GM19043 (cell line): ENCODE measurements around the gene SPSB1.

ENCODE experiments used
- ATAC-seq: cut with Tn5 transposase; IDR thresholded peaks from one replicate; pipeline ENCODE4 v1.9.1; 2021; ENCODE audit warnings: low read depth; ENCODE audit not compliant: unreplicated experiment

Gene SPSB1

DNA sequence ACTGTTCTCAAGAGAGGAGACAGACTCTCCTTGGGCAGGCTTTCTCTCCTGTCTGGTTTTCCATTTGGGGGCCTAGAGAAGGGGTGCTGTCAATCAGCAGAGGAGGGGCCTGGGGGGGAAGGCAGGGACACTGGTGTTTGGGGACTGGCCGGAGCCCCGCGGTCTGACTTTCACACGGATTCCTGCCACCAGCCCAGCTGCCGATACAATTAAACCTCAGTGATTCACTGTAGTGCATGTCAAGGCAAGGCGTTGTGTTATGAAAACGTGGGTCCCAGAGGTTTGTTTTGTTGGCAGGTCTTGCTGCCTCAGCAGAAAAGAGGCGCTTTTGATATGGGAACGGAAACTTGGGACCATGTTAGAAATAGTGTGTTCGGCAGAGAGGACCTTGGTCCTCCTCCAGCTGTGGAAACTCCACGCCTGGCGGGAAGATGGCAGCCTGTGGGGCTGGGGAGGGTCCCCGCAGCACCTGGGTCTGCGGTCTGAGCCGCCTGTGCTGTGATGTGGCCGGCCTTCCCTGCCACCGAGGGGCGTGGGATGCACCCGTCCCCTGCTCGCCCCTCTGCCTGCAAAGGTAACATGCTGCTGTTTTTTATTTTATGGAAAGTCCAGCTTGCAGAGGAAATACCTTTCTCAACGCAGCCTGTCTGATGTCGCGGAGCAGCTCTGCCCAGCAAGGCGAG lies 47.6 kb downstream of the SPSB1 start:
- ATAC-seq = no peak

- ATAC-seq = no peak
These were observed 48.2 kb downstream of the SPSB1 start for GRCh38 chr1:9340864-9341263.

- ATAC-seq = no peak
These were observed 48.7 kb downstream of the SPSB1 start for GRCh38 chr1:9341301-9341845.

DNA sequence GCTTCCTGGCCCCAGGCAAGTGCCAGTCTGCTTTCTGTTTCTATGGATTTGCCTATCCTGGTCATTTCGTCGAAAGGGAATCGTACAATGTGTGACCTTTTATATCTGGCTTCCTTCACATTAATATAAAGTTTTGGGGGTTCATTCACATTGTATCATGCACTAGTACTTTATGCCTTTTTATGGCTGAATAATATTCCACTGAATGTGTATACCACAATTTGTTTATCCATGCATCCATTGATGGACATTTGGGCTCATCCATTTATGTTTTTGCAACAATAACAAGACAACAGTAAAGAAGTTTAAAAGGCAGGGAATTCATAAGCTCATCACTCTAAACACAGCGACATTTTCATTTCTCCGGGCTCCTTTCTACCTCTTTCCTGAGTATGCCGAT lies 50.6 kb downstream of the SPSB1 start:
- ATAC-seq = no peak

- ATAC-seq = no peak
These were observed 51.9 kb downstream of the SPSB1 start for GRCh38 chr1:9344426-9345200.

DNA sequence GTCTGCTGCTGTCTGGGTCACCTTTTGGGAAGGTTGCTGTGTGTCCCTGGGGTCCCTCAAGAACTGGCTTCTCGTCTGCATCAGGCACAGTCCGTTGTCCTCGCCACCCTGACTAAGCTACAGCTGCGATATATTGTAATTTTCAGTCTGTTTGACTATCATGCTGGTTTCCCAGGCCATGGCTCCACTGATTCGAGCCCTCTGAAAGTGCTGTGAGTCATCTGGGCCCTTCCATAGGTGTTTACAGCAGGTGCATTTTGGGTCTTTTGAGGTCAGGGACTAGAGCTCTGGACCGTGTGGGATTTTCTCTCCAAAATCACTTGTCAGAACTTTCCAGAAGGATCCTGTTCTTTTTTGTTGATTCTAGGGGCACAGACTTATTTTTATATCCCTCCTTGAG lies 52.8 kb downstream of the SPSB1 start:
- no peak for ATAC-seq

- no peak for ATAC-seq
These were observed 53.2 kb downstream of the SPSB1 start for GRCh38 chr1:9345922-9346321.

DNA sequence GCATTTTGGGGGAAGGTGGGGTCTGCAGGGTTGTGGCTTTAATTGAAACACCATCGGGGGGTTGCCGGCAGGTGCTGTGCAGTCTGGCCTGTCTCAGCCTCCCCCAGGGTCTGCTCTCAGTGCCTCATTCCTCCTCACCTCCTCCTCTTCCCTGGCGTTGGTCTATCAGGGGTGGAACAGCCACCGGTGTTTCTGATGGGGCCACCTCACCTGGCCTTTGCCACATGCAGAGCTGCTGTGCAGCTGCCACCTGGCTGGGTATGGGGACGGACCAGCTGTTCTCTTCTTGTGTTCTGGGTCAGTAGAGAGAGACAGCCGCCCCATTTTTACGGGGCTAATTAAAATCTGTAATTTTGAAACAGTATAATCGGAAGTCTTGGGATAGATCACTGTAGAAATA lies 53.9 kb downstream of the SPSB1 start:
- ATAC-seq = no peak

DNA sequence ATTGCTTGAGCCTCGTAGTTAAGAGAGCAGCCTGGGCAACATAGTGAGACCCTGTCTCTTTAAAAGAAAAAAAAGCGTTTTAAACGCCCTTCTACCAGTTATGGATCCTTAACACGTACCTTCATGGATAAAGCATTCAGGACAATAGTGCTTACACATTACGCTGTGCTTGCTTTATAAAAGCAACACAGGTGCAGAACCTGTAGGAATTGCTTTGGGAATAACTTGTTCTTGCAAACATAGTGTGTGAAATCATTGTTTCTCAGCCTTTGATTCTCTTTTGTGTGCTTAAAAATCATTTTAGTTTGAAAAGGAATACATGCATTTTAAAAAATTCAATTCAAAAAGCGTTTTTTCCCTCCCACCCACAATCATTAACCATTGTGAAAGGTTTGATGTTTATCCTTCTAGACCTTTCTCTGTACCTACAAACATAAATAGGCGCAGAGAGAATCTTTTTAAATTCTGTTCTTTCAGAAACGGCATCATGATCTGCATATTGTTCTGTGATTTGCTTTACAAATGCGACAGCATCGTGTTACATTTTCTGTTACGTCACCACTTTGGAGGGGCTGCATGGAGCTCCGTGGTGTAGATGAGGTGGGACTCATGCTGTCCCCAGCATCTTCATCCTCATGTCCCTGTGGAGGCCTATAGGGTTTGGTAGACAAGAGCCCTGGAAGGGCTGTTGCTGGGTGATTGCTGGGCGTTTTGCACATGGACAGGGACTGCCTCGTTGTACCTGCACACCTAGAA lies 54.6 kb downstream of the SPSB1 start:
- ATAC-seq = no peak

- no peak for ATAC-seq
These were observed 56.7 kb downstream of the SPSB1 start for GRCh38 chr1:9349331-9349851.

GRCh38 chr1:9350013-9350908 lies 57.6 kb downstream of the SPSB1 start:
- no peak for ATAC-seq

GRCh38 chr1:9350960-9351359 lies 58.3 kb downstream of the SPSB1 start:
- ATAC-seq = no peak

GRCh38 chr1:9351654-9352271 lies 59.1 kb downstream of the SPSB1 start:
- ATAC-seq = no peak

DNA sequence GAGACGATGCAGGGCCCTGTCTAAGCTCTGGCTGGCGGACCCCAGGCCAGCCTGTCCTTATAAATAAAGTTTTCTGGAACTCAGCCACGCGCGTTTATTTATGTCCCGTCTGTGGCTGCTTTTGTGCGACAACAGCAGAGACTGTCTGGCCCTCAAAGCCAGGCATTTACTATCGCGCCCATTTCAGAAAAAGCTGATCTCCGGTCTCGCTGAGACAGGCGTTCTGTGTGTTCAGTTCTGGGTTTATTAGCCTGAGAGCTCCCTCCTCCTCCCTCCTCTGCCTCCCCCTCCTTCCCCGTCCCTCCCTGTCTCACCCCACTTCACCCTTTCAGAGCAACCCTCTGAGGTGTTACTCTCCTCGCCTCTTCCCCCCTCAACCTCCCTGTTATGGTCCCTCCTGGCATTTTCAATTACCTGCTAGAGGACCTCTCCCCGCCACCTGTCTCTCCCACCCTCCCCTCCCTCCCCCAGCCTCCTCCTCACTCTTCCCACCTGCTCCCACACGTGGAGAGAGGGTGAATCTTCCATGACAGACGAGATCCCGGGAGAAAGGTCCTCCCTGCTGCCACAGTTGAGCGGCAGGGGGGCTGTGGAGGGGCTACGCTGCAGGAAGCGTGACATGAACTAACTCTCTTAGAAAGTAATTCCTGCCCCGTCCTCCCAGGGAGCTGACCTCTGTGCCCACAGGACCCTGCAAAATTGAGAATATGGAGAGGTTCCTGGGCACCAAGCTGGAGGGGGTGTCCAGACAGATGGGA lies 59.9 kb downstream of the SPSB1 start:
- no peak for ATAC-seq

DNA sequence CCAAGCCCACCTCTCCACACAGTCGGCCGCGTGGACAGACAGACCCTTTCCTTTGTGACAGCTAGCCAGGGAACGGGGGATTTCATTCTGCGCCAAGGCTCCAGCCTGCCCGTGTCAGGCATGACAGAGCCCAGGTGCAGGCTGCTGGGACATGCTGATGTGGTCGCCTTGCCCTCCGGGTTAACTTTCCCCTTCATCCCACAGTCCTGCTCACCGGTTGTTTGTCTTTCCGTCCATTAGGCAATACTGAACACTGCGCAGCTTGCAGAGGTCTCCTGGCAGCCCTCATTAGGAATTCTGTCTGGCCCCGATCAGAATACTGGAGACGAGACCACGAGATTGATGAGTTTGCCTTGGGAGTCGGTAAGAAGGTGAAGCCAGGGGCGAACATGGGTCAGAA lies 62.8 kb downstream of the SPSB1 start:
- no peak for ATAC-seq

GRCh38 chr1:9356021-9356420 lies 63.3 kb downstream of the SPSB1 start:
- no peak for ATAC-seq

DNA sequence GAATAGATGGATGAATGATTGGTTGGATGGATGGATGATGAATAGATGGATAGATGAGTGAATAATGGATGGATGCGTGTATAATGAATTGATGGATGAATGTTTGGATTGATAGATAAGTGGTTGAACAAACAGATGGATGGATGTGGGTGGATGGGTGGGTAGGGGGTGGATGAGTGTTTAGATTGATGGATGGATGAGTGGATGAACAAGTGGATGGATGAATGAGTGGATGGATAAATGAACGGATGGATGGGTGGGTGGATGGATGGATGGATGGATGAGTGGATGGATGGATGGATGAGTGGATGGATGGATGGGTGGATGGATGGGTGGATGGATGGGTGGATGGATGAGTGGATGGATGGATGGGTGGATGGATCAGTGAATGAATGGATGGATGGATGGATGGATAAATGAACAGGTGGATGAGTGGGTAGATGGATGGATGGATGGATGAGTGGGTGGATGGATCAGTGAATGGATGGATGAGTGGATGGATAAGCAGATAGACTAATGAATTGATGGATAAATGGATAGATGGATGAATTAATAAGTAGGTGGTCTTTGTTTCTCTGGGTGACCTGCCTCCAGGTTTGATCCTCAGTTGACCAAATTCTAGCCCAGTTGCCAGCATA lies 64.3 kb downstream of the SPSB1 start:
- ATAC-seq = no peak

DNA sequence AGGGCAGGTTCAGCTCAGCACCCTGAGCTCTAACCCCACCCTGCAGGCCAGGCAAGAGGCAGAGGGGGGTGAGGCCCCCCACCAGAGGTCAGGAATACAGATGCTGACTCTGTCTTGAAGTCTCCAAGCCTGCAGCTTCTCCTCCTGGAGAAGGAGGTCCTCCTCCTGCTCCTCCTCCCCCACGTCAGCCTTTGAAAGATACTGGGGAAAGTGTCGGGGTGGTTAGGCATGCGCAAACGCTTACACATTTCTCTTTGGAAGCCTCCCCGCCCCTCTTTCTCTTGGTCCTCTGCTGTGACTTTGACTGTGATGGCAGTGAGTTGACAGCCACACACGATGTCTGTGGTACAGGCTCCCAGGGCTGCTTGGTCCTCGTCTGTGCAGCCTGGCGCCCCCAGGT lies 65.3 kb downstream of the SPSB1 start:
- ATAC-seq = no peak
